Hepatocyte (in vitro differentiated cells): ENCODE data around the gene INHBA. TPM values are rescaled to one million over a fixed set of nuclear protein-coding genes. Genes with fewer than 3 reads are reported as not detected.

Source experiments
- DNase-seq: peaks from one replicate; pipeline ENCODE4 v3.0.0-alpha.2; 2016; ENCODE audit warnings: low spot score
- H2AFZ ChIP-seq: fragments of 200-600 bp; sonication (generic); 2 replicates; pipeline ENCODE4 v1.6.0; 2016; ENCODE audit warnings: antibody characterized with exemption, mild to moderate bottlenecking
- H3K27ac ChIP-seq: fragments of 200-600 bp; sonication (generic); 2 replicates; pipeline ENCODE4 v1.5.1; 2016; ENCODE audit warnings: mild to moderate bottlenecking
- H3K27me3 ChIP-seq: fragments of 200-600 bp; sonication (generic); 2 replicates; pipeline ENCODE4 v1.6.1; 2016
- H3K36me3 ChIP-seq: fragments of 200-600 bp; sonication (generic); replicated peaks from 2 replicates; pipeline ENCODE4 v1.5.1; 2016; ENCODE audit warnings: low read depth; ENCODE audit not compliant: insufficient read depth
- H3K4me1 ChIP-seq: fragments of 200-600 bp; sonication (generic); 2 replicates; pipeline ENCODE4 v1.5.1; 2016; ENCODE audit warnings: mild to moderate bottlenecking, moderate library complexity; ENCODE audit not compliant: insufficient read depth
- H3K4me2 ChIP-seq: fragments of 200-600 bp; sonication (generic); 2 replicates; pipeline ENCODE4 v1.6.0; 2016
- H3K4me3 ChIP-seq: fragments of 200-600 bp; sonication (generic); 2 replicates; pipeline ENCODE4 v1.5.1; 2016; ENCODE audit warnings: mild to moderate bottlenecking
- H3K79me2 ChIP-seq: fragments of 200-600 bp; sonication (generic); 2 replicates; pipeline ENCODE4 v1.6.0; 2017; ENCODE audit warnings: mild to moderate bottlenecking
- H3K9me2 ChIP-seq: fragments of 200-600 bp; sonication (generic); replicated peaks from 2 replicates; pipeline ENCODE4 v1.6.0; 2017; ENCODE audit warnings: mild to moderate bottlenecking; ENCODE audit not compliant: insufficient read depth
- H3K9me3 ChIP-seq: fragments of 200-600 bp; sonication (generic); 2 replicates; pipeline ENCODE4 v1.5.1; 2016; ENCODE audit warnings: low read depth, mild to moderate bottlenecking
- H4K20me1 ChIP-seq: fragments of 200-600 bp; sonication (generic); 2 replicates; pipeline ENCODE4 v1.6.0; 2016; ENCODE audit warnings: mild to moderate bottlenecking; ENCODE audit not compliant: insufficient read depth, poor library complexity, severe bottlenecking
- EZH2 ChIP-seq: fragments of 200-600 bp; sonication (generic); IDR thresholded peaks from 2 replicates; pipeline ENCODE4 v1.6.1; 2016; ENCODE audit warnings: antibody characterized with exemption, mild to moderate bottlenecking, borderline replicate concordance
- EZH2phosphoT487 ChIP-seq: fragments of 200-600 bp; sonication (generic); IDR thresholded peaks from one replicate; pipeline ENCODE4 v1.6.1; 2018; ENCODE audit warnings: antibody characterized with exemption, mild to moderate bottlenecking, low read depth, moderate library complexity; ENCODE audit not compliant: unreplicated experiment, severe bottlenecking
- WGBS: methylation state at CpG from one replicate; pipeline ENCODE4 v1.1.6; 2016; ENCODE audit warnings: low lambda C conversion rate; ENCODE audit errors: missing lambda C conversion rate; 5-methylcytosine and 5-hydroxymethylcytosine counted together
- polyA plus RNA-seq: library from polyadenylated mRNA; unstranded; fragments of >200 nt; fragmentation: Nextera tagmentation; extraction: Ambion mirVana; gene quantifications from 2 replicates; pipeline ENCODE4 v1.2.1, GENCODE V29; 2016
- total RNA-seq: library from RNA; depleted of rRNA; stranded (reverse); fragments of >200 nt; gene quantifications from 2 replicates; pipeline ENCODE4 v1.2.3, GENCODE V29; 2014
- TF ChIP-seq, protein P1 (sequence below): fragments of 200-600 bp; sonication (generic); IDR thresholded peaks from 2 replicates; pipeline ENCODE4 v1.5.1; 2016; ENCODE audit warnings: antibody characterized with exemption, mild to moderate bottlenecking; ENCODE audit not compliant: poor library complexity

Gene INHBA
- total and polyA plus RNA-seq, 2 experiments from 2014 or later, result 7.0 to 8.2 TPM

DNA sequence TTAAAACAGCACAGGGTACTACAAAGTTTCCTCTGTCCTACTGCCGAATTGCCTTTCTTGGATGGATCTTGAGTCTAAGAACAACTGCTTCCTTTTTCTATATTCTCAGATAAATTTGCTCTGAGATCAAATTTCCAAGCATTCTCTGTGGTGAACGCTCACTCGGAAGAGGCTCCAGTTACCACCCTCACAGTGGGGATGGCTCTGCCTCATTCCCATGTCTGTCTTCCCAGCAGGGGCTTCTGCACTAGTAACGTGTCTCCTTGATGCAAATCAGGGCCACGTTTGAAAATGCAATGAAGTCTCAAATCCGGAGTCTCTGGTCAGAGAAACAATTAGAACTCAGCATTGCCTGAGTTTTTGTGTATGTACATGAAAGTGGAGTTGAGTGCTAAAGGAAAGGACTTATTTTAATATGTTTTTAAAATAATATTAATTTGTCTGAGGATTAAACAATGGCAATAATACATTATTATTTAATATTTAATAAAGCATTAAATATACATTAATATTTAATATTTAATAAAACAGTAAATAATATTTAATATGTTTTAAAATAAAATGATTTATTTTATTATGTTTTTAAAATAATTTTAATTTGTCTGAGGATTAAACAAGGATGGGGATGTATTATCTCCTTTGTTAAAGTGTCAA is 61.8 kb downstream of the INHBA start:
- H3K4me2 ChIP-seq, result no peak overlapping the region
- WGBS, result 72% methylated on average over 6 of the region's 6 CpGs
- H3K79me2 ChIP-seq, result no peaks in the 10 kb centered on the region
- H3K36me3 ChIP-seq, result no peaks in the 10 kb centered on the region
- DNase-seq, result no peak
- H3K27me3 ChIP-seq, result no peaks in the 10 kb centered on the region
- no peak overlapping the region for H2AFZ ChIP-seq
- H4K20me1 ChIP-seq, result no peaks in the 10 kb centered on the region
- no peak overlapping the region for H3K27ac ChIP-seq
- H3K9me3 ChIP-seq, result no peaks in the 10 kb centered on the region
- no peak overlapping the region for H3K4me3 ChIP-seq
- H3K9me2 ChIP-seq, result no peaks in the 10 kb centered on the region
- TF ChIP-seq, protein P1, sequence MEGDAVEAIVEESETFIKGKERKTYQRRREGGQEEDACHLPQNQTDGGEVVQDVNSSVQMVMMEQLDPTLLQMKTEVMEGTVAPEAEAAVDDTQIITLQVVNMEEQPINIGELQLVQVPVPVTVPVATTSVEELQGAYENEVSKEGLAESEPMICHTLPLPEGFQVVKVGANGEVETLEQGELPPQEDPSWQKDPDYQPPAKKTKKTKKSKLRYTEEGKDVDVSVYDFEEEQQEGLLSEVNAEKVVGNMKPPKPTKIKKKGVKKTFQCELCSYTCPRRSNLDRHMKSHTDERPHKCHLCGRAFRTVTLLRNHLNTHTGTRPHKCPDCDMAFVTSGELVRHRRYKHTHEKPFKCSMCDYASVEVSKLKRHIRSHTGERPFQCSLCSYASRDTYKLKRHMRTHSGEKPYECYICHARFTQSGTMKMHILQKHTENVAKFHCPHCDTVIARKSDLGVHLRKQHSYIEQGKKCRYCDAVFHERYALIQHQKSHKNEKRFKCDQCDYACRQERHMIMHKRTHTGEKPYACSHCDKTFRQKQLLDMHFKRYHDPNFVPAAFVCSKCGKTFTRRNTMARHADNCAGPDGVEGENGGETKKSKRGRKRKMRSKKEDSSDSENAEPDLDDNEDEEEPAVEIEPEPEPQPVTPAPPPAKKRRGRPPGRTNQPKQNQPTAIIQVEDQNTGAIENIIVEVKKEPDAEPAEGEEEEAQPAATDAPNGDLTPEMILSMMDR, result no peak
- no peak for TF ChIP-seq EZH2phosphoT487
- no peak for TF ChIP-seq EZH2
- no peaks in the 10 kb centered on the region for H3K4me1 ChIP-seq

DNA sequence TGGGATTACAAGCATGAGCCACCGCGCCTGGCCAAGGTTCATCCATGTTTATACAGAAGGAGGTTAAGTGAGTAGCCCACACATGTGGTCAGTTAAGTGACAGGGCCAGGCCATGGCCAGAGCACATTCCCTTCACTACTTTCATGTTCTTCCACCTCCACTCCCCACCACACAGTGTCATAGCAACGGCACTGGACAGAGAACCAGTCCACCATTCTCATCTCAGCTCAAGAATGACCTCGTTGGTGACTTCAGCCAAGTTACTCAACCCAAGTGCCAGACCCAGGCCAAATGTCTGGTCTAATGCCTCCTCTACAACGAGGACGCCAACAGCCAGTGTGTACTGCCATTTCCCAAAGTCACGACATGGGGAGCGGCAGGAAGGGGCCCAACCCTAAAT is 62.4 kb downstream of the INHBA start:
- Histone ChIP-seq H3K36me3 (no peaks in the 10 kb centered on the region), H3K9me2 (no peaks in the 10 kb centered on the region), H3K4me1 (no peaks in the 10 kb centered on the region), H3K79me2 (no peaks in the 10 kb centered on the region), H4K20me1 (no peaks in the 10 kb centered on the region), H2AFZ (no peak overlapping the region), H3K27ac (no peak overlapping the region), H3K9me3 (no peaks in the 10 kb centered on the region), H3K4me3 (no peak overlapping the region), H3K4me2 (no peak overlapping the region), H3K27me3 (no peaks in the 10 kb centered on the region)
- DNase-seq, result no peak
- TF ChIP-seq EZH2, result no peak
- TF ChIP-seq, protein P1, result no peak
- no peak for TF ChIP-seq EZH2phosphoT487
- 91% methylated on average over 8 of the region's 8 CpGs for WGBS

DNA sequence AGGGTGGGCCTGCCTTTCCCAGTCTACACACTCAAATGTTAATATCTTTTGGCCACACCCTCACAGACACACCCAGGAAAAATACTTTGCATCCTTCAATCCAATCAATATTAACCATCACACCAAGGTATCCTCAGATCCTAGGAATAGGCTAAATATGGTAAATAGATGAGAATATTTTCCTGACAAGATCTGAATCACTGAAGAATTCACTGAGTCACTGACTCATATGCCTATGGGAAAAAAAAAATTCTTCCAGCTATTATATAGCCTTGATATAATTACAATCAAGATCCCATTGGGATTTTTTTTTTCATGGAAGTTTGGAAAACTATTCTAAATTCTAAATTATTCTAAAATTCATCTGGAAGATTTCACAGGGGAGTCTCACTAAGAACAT is 65.8 kb downstream of the INHBA start:
- no peak overlapping the region for H3K27ac ChIP-seq
- no peaks in the 10 kb centered on the region for H4K20me1 ChIP-seq
- H2AFZ ChIP-seq, result no peak overlapping the region
- no peak overlapping the region for H3K4me3 ChIP-seq
- no peak overlapping the region for H3K4me2 ChIP-seq
- no peaks in the 10 kb centered on the region for H3K36me3 ChIP-seq
- H3K9me2 ChIP-seq, result no peaks in the 10 kb centered on the region
- H3K9me3 ChIP-seq, result no peaks in the 10 kb centered on the region
- no peak for DNase-seq
- H3K4me1 ChIP-seq, result no peaks in the 10 kb centered on the region
- H3K27me3 ChIP-seq, result no peaks in the 10 kb centered on the region
- TF ChIP-seq, protein P1, result no peak
- H3K79me2 ChIP-seq, result no peaks in the 10 kb centered on the region
